ENCODE results near the gene RXRB. TPM values are rescaled to one million over a fixed set of nuclear protein-coding genes. Genes with fewer than 3 reads are reported as not detected.
"Not testable (repeated sequence)": the region's sequence is repeated elsewhere in the genome, so short reads cannot be mapped to it uniquely, and the experiment has no call there.

The RXRB gene
- total RNA-seq = 10 to 100 TPM; 43.9 to 50.4 TPM

DNA sequence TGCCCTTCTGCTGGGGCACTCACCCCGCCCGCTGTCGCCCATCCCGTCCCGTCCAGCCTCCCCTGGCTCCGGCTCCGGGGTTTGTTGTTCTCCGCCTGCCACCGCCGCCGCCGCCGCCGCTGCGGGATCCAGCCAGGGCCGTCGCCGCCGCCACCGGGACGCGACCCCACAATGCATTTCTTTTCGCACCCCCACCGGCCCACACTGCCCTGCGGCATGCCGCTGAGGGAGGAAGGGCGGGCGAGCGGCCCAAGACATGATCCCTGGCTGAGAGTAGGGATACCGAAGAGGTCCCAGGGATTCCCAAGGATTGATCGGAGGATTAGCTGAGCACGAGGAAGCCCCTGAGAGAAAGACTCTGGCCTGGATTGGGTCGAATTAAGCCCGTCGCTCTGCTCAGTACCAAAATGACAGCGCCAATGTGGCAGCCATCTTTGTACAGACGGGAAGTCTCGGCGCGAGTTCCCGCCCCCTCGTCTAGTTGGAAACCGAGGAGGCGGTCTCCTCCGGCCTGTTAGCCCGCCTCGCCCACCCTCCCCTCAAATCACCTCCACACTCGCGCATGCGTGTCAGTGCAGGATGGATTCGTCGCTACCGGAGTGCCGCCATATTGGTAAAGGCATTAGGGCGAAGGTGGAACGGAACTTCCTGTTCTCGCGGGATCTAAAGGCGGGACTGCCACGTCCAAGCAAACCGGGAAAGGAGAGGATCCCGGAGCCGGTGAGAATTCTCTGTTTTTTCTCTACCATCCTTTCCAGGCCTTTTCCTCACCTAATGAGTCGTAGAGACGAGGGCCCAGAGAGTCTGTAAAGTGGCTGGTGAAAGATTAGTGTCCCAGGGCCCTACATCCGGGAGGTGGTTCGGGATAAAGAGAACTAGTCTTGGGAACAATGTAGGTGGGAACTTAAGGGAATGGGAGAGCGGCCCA lies at the start of gene RXRB, which contains the start of gene SLC39A7:
Gene RXRB (minus strand): TSS at position 447 of the 928 bp plus-strand sequence. CDS start 189 bp downstream, at position 258.
Gene SLC39A7 (plus strand): TSS at position 649 of the 928 bp plus-strand sequence. CDS start 379 bp downstream, outside the sequence.
- H3K4me1 Mint-ChIP-seq (ENCODE audit: low read depth in 2 of 2) = peaks cover 66 to 73% of the 10 kb centered on the region in 2 donors
- ATAC-seq (peak; percentile 83 to 90), DNase-seq (ENCODE audit: low spot score) (peak; percentile 98)
- no peaks in the 10 kb centered on the region for H3K9me3 Mint-ChIP-seq
- peaks cover 43% of the 10 kb centered on the region for H3K36me3 Mint-ChIP-seq
- H3K27me3 Mint-ChIP-seq = no peaks in the 10 kb centered on the region
- peak within 1 kb of the TSS; percentile 100 for H3K4me3 Mint-ChIP-seq
- H3K27ac Mint-ChIP-seq = peak within 1 kb of the TSS; percentile 98 to 100

DNA sequence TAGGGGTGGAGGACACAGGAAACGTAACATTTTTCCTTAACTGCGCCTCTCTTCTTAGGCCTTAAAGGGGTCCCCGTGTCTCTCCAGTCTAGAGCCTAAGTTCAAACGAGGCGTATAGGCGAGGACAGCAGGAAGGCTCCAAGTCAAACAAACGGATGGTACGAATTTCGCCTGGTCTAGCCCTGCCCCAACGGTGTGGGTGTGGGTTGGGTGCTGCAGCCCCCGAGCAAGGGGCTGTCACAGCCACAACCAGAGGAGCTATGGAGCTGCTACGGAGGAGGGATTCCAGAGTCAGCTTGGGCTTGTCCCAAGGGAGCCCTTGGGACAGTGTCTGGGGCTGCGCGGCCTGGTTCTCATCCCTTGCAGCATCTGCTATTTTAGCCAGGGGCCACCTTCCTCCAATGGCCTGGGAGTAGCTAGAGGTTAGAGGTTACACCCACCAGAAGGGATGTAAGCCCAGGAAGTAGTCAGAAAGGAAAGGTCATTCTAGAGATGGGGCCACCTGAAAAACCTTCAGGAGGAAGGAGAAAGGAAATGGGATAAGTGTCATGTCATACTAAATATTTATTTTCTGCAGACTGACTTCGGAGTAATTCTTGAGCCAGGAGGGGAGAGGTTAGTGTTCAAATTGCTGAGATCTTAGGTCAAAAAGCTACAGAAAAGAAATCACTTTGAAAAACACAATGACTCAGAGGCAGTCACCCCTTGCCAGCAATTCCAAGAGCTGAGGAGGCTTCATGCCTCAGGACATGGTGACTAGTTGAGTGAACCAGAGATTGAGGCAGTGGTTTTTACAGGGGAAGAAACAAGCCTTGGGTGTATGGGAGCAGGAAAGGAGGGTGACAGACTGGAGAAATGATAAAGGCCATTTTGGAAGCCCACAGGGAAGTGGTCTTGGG lies 49.5 kb upstream of the RXRB start:
- H3K27me3 Mint-ChIP-seq = no peaks in the 10 kb centered on the region
- peaks cover 29 to 31% of the 10 kb centered on the region in 2 donors for H3K4me1 Mint-ChIP-seq (ENCODE audit: low read depth in 2 of 2)
- ATAC-seq (no peak), DNase-seq (ENCODE audit: low spot score) (no peak)
- peaks cover 16% of the 10 kb centered on the region for H3K36me3 Mint-ChIP-seq
- H3K27ac Mint-ChIP-seq = peak overlapping the region; percentile 96 to 98
- H3K4me3 Mint-ChIP-seq = peak overlapping the region; percentile 97
- no peaks in the 10 kb centered on the region for H3K9me3 Mint-ChIP-seq

DNA sequence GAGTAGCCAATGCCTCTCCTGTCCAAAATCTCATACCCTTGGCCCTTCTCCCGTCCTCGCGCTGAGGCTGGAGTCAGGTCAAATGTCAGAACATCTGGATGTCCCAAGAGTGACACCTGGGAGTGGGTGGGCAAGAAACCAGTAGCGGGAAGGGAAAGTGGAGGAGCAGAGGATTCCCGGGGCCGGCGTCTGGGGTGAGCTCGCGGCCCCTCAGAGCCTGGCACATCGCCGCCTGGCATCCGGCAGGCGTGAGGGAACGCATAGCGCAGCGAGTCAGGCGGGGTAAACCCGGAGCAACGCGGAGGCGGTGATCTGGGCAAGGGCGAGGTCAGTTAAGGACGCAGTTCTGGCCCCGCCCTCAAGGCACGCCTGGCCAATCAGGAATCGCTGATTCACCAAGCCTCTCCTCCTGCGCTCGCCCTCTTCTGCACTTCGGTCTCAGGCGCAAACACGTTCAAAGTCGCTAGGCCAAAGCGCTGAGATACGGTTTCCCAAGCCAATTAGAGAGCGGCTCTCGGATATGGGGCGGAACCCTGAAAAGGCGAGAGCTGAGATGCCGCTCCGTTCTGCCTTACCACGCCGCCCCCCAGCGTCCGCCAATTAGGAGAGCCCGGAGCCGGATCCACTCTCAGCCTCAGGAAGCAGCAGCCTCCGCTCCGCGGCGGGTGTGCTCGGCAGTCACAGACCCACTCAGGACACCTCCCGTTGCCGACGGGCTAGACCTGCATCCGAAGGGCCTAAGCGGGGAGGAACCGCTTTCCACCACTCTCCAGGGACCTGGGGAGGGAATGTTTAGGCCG lies 48.7 kb upstream of the RXRB start:
- DNase-seq (ENCODE audit: low spot score) = peak; percentile 99
- Mint-ChIP-seq H3K27me3 (no peaks in the 10 kb centered on the region), H3K4me3 (peak overlapping the region; percentile 97), H3K27ac (peak overlapping the region; percentile 96 to 98), H3K9me3 (no peaks in the 10 kb centered on the region), H3K4me1 (ENCODE audit: low read depth in 2 of 2) (peaks cover 29 to 31% of the 10 kb centered on the region in 2 donors), H3K36me3 (peaks cover 16% of the 10 kb centered on the region)
- peak; percentile 94 to 96 for ATAC-seq

DNA sequence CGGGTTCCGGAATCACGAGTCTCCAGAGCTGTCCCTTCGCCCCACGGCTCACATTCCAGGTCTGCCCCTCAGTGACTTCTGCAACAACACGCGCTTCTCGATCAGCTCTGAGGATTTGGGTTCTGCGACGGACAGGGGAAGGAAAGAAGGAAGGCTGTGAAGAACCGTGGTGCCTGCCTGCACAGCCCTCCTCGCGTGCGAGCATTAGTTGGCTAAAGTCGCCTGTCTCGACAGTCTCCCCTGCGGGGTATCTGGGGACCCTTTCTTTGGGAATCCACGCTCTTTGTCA lies 48.1 kb upstream of the RXRB start:
- ATAC-seq = no peak
- Mint-ChIP-seq H3K4me3 (peak overlapping the region; percentile 97), H3K4me1 (ENCODE audit: low read depth in 2 of 2) (peaks cover 29 to 31% of the 10 kb centered on the region in 2 donors), H3K27me3 (peaks cover 0 to 4% of the 10 kb centered on the region in 2 donors), H3K27ac (peak overlapping the region; percentile 96 to 98), H3K36me3 (peaks cover 16% of the 10 kb centered on the region), H3K9me3 (no peaks in the 10 kb centered on the region)
- peak; percentile 60 for DNase-seq (ENCODE audit: low spot score)

DNA sequence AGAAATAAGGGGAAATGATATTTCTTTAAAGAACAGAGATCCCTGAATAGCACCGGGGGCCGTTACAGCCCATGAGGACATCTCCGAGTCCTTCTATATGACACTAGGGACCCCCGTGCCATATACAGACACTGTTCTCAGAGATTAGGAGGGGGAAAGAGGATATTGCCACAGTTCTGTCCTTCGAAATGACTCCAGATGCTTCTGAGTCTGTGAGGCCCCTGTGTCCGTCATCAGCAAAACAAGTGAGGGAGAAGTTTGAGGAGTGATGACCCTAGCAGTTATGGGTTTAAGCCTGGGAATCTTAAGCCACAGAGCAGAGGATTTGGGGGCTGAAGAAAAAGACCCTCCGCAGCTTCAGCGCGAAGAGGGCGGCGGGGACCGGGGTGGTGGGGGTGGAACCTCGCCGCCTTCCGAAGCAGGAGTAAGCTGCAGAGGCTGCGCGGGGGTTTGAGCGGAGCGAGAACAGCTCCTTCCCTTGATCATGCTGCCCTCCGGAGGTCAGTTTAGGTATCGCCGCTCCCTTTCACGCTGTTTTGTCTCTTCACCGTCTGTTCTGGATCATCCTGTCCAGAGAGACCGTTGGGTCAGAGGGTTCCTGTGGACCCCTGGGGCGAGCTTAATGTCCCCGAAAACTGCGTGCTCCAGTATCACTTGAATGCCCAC lies 47.6 kb upstream of the RXRB start:
- Mint-ChIP-seq H3K4me3 (peak overlapping the region; percentile 97), H3K27ac (peak overlapping the region; percentile 96 to 98), H3K4me1 (ENCODE audit: low read depth in 2 of 2) (peaks cover 29 to 31% of the 10 kb centered on the region in 2 donors), H3K36me3 (peaks cover 16% of the 10 kb centered on the region), H3K27me3 (peaks cover 0 to 8% of the 10 kb centered on the region in 2 donors), H3K9me3 (no peaks in the 10 kb centered on the region)
- ATAC-seq = peak; percentile 54 to 61
- peak; percentile 92 for DNase-seq (ENCODE audit: low spot score)

DNA sequence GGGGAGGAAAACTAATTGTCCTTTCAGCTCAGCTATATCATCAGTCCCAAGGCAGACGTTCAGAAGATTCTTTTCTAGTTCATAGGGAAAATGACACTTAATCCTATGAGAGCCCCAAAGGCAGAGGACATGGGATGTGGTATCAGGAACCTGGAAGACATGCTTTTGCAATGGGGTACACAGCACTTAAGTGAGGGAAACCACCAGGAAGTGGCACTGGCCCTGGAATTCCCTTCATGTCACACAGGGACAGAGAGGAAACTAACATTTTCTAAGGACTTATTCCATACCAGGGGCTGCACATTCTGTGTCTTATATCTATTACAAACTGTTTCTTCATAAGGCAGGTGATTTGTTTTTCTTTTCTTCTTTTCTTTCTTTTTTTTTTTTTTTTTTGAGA lies 43.0 kb upstream of the RXRB start:
- no peak overlapping the region for H3K4me3 Mint-ChIP-seq
- DNase-seq (ENCODE audit: low spot score) = no peak
- H3K9me3 Mint-ChIP-seq = no peaks in the 10 kb centered on the region
- ATAC-seq = no peak
- H3K27me3 Mint-ChIP-seq = peaks cover 22 to 26% of the 10 kb centered on the region in 2 donors
- H3K4me1 Mint-ChIP-seq (ENCODE audit: low read depth in 2 of 2) = peaks cover 10 to 12% of the 10 kb centered on the region in 2 donors
- H3K27ac Mint-ChIP-seq = no peak overlapping the region
- H3K36me3 Mint-ChIP-seq = no peaks in the 10 kb centered on the region

DNA sequence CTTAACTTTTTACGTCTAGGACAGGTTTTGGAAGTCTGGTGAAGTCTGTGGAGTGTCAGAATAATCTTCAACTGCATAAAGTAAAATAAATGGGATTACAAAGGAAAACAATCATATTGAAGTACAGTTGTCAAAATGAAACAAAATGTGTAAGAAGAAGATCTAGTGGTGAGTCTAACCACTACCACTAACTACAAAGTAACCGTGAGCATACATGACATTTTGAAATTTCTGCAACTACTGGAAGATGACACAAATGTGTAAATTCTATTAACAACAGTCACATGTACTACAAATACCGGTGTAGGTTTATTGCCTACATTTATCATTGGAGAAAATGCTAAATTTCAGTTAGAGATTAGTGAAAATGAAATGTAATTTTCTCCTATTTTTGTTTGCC lies 41.5 kb upstream of the RXRB start:
- H3K36me3 Mint-ChIP-seq = no peaks in the 10 kb centered on the region
- no peak overlapping the region for H3K27ac Mint-ChIP-seq
- peaks cover 7 to 8% of the 10 kb centered on the region in 2 donors for H3K4me1 Mint-ChIP-seq (ENCODE audit: low read depth in 2 of 2)
- H3K4me3 Mint-ChIP-seq = peak overlapping the region; percentile 56
- ATAC-seq (peak in 1 of 2 donors; percentile 80), DNase-seq (ENCODE audit: low spot score) (no peak)
- H3K27me3 Mint-ChIP-seq = peaks cover 22 to 26% of the 10 kb centered on the region in 2 donors
- no peaks in the 10 kb centered on the region for H3K9me3 Mint-ChIP-seq

DNA sequence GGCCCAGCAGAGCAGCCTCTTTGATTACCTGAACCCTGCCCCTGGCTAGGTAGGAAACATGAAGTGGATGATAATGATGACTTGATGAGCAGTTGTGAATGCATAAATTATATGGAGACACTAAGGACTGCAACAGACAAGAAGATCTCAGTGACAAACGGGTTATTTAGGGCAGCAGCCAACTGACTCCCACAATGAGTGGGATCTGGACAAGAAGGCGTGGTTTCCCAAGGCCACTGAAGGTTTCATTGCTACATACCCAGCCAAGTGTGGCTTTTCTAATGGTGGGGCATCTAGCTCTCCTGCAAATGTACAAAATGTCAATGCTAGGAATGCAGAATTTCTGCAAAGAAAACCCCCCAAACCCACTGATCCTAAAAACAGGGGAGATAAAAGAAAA lies 37.3 kb upstream of the RXRB start:
- H3K4me1 Mint-ChIP-seq (ENCODE audit: low read depth in 2 of 2) = peaks cover 7 to 8% of the 10 kb centered on the region in 2 donors
- H3K9me3 Mint-ChIP-seq = no peaks in the 10 kb centered on the region
- no peak overlapping the region for H3K4me3 Mint-ChIP-seq
- H3K27ac Mint-ChIP-seq = no peak overlapping the region
- H3K36me3 Mint-ChIP-seq = no peaks in the 10 kb centered on the region
- no peak for DNase-seq (ENCODE audit: low spot score)
- peaks cover 35 to 51% of the 10 kb centered on the region in 2 donors for H3K27me3 Mint-ChIP-seq
- ATAC-seq = no peak

DNA sequence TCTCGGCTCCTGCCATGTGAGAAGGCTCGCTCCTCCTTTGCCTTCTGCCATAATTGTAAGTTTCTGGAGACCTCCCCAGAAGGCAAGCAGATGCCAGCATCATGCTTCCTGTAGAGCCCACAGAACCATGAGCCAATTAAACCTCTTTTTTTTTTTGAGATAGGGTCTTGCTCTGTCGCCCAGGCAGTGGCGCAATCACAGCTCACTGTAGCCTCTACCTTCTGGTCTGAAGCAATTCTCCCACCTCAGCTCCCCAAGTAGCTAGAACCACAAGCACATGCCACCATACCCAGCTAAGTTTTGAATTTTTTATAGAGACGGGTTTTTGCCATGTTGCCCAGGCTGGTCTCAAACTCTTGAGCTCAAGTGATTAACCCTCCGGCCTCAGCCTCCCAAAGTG lies 36.4 kb upstream of the RXRB start:
- H3K4me3 Mint-ChIP-seq = no peak overlapping the region
- no peaks in the 10 kb centered on the region for H3K36me3 Mint-ChIP-seq
- H3K27ac Mint-ChIP-seq = no peak overlapping the region
- peaks cover 30 to 48% of the 10 kb centered on the region in 2 donors for H3K27me3 Mint-ChIP-seq
- no peaks in the 10 kb centered on the region for H3K9me3 Mint-ChIP-seq
- ATAC-seq (no peak), DNase-seq (ENCODE audit: low spot score) (no peak)
- H3K4me1 Mint-ChIP-seq (ENCODE audit: low read depth in 2 of 2) = peaks cover 2% of the 10 kb centered on the region in 2 donors

DNA sequence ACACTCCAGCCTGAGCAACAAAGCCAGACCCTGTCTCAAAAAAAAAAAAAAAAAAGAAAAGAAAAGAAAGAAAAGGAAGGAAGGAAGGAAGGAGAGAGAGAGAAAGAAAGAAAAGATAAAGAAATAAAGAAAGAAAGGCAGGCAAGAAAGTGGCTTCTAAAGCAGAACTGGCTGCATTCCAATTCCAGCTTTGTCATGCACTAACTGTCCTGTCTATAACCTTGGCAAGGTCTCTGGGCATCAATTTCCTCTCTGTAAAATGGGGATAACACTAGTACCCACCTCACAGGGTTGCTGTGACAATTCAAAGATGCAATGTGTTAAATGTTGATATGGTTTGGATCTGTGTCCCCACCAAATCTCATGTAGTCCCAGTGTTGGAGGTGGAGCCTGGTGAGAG lies 35.9 kb upstream of the RXRB start:
- no peak for ATAC-seq
- no peak overlapping the region for H3K27ac Mint-ChIP-seq
- peaks cover 32 to 52% of the 10 kb centered on the region in 2 donors for H3K27me3 Mint-ChIP-seq

DNA sequence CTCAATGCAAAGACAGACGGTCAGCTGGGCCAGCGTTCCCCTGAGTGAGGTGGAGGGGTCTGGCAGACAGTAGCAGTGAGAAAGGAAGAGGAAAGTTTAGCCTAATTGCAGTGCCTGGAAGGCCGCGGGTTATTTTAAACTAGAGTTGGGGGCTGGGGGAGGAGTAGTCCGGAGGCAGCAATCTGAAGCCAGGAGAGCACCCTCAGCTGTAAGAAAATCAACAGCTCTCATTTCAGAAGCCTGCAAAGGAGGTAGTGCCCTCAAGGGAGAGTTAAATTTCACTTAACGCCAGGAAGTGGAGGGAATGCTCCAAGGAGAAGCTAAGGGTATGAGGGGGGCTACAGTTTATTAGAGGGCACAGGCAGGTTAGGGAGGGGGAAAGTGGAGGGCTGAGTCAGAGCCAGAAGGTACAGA lies 34.8 kb upstream of the RXRB start:
- Mint-ChIP-seq H3K27me3 (peaks cover 31 to 53% of the 10 kb centered on the region in 2 donors), H3K4me1 (ENCODE audit: low read depth in 2 of 2) (peaks cover 0 to 4% of the 10 kb centered on the region in 2 donors), H3K4me3 (no peak overlapping the region), H3K36me3 (no peaks in the 10 kb centered on the region), H3K27ac (no peak overlapping the region), H3K9me3 (no peaks in the 10 kb centered on the region)
- no peak for ATAC-seq
- DNase-seq (ENCODE audit: low spot score) = no peak

More for the DNA sequence above, 35.9 kb upstream of the RXRB start:
- Mint-ChIP-seq H3K4me1 (ENCODE audit: low read depth in 2 of 2) (peaks cover 0 to 2% of the 10 kb centered on the region in 2 donors), H3K36me3 (no peaks in the 10 kb centered on the region), H3K4me3 (no peak overlapping the region), H3K9me3 (no peaks in the 10 kb centered on the region)
- no peak for DNase-seq (ENCODE audit: low spot score)

DNA sequence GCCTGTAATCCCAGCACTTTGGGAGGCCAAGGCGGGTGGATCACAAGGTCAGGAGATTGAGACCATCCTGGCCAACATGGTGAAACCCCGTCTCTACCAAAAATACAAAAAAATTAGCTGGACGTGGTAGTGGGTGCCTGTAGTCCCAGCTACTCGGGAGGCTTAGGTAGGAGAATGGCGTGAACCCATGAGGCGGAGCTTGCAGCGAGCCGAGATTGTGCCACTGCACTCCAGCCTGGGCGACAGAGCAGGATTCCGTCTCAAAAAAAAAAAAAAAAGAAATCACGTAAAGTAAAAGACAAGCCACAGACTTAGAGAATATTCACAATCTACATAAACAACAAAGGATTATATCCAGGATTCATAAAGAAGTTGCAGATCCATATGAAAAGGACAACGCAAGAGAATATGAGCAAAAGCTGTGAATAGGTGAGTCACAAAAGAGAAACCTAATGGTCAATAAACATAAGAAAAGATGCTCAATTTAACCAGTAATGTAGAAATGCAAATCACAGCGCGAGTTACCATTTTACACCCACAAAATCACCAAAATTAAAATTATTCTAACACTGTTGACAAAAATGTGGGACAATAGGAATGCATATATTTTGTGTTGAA lies 26.1 kb upstream of the RXRB start:
- not testable (repeated sequence) for H3K27ac Mint-ChIP-seq; H3K4me3 Mint-ChIP-seq; H3K4me1 Mint-ChIP-seq (ENCODE audit: low read depth in 2 of 2); H3K36me3 Mint-ChIP-seq; ATAC-seq; H3K9me3 Mint-ChIP-seq; DNase-seq (ENCODE audit: low spot score)
- peaks cover 35 to 50% of the 10 kb centered on the region in 2 donors for H3K27me3 Mint-ChIP-seq

Data from natural killer cell treated with Interleukin-12 subunit alpha and Interleukin-12 subunit beta and Interleukin-15 and Interleukin-18, amount 100 ng/mL, for 72 hours (primary cell).